ENCODE measurements around the gene ITGAV.

ITGAV gene

GRCh38 chr2:186713691-186714090 is 123.8 kb downstream of the ITGAV start:
- DNase-seq (ENCODE audit: low spot score) = no peak
- in situ Hi-C loops (cut with MboI; ENCODE audit: low sequenced_read_pairs, unreplicated experiment) = no loop called here
- no peak for TF ChIP-seq CTCF (IDR thresholded peaks at IDR 0.05; ENCODE audit: borderline replicate concordance, control extremely low read depth, extremely low read depth, insufficient read depth, missing control alignments)

GRCh38 chr2:186714611-186715010 is 124.8 kb downstream of the ITGAV start:
- in situ Hi-C loops (cut with MboI; ENCODE audit: low sequenced_read_pairs, unreplicated experiment) = no loop called here
- TF ChIP-seq CTCF (IDR thresholded peaks at IDR 0.05; ENCODE audit: borderline replicate concordance, control extremely low read depth, extremely low read depth, insufficient read depth, missing control alignments) = no peak
- no peak for DNase-seq (ENCODE audit: low spot score)

GRCh38 chr2:186716004-186716403 is 126.1 kb downstream of the ITGAV start:
- no peak for TF ChIP-seq CTCF (IDR thresholded peaks at IDR 0.05; ENCODE audit: borderline replicate concordance, control extremely low read depth, extremely low read depth, insufficient read depth, missing control alignments)
- no peak for DNase-seq (ENCODE audit: low spot score)
- in situ Hi-C loops (cut with MboI; ENCODE audit: low sequenced_read_pairs, unreplicated experiment) = no loop called here

- no peak for TF ChIP-seq CTCF (IDR thresholded peaks at IDR 0.05; ENCODE audit: borderline replicate concordance, control extremely low read depth, extremely low read depth, insufficient read depth, missing control alignments)
- no peak for DNase-seq (ENCODE audit: low spot score)
- in situ Hi-C loops (cut with MboI; ENCODE audit: low sequenced_read_pairs, unreplicated experiment) = no loop called here
These were observed 127.0 kb downstream of the ITGAV start for GRCh38 chr2:186716899-186717298.

- no peak for DNase-seq (ENCODE audit: low spot score)
- no peak for TF ChIP-seq CTCF (IDR thresholded peaks at IDR 0.05; ENCODE audit: borderline replicate concordance, control extremely low read depth, extremely low read depth, insufficient read depth, missing control alignments)
- in situ Hi-C loops (cut with MboI; ENCODE audit: low sequenced_read_pairs, unreplicated experiment) = no loop called here
These were observed 127.6 kb downstream of the ITGAV start for GRCh38 chr2:186717320-186718007.

GRCh38 chr2:186718122-186718521 is 128.3 kb downstream of the ITGAV start:
- no peak for DNase-seq (ENCODE audit: low spot score)
- in situ Hi-C loops (cut with MboI; ENCODE audit: low sequenced_read_pairs, unreplicated experiment) = no loop called here
- no peak for TF ChIP-seq CTCF (IDR thresholded peaks at IDR 0.05; ENCODE audit: borderline replicate concordance, control extremely low read depth, extremely low read depth, insufficient read depth, missing control alignments)
